Esophagus muscularis mucosa (tissue), 4 donors: ENCODE results near the gene CYB5R3. TPM values are rescaled to one million over a fixed set of nuclear protein-coding genes. Genes with fewer than 3 reads are reported as not detected.

Source experiments
- DNase-seq: peaks from one replicate; pipeline ENCODE4 v3.0.0-alpha.2; 2017; ENCODE audit errors: extremely low spot score
- H3K27ac ChIP-seq, 4 donors: fragments of 200-600 bp; sonication (generic); replicated peaks in 1 of 4; 1 replicate in 3 of 4; 2 replicates in 1 of 4; pipeline ENCODE4 v1.5.1; 2016 to 2019; ENCODE audit warnings: mild to moderate bottlenecking in 1 of 4
- H3K27me3 ChIP-seq, 4 donors: fragments of 200-600 bp; sonication (generic); one replicate each; pipeline versions ENCODE4 v1.5.1 to v1.6.0; 2016 to 2019
- H3K36me3 ChIP-seq, 4 donors: fragments of 200-600 bp; sonication (generic); one replicate each; pipeline ENCODE4 v1.5.1; 2016 to 2019
- H3K4me1 ChIP-seq, 4 donors: fragments of 200-600 bp; sonication (generic); one replicate each; pipeline ENCODE4 v1.5.1; 2016 to 2019
- H3K4me3 ChIP-seq, 4 donors: fragments of 200-600 bp; sonication (generic); 1 replicate in 2 of 4; 2 replicates in 2 of 4; pipeline ENCODE4 v1.5.1; 2016 to 2019; ENCODE audit warnings: mild to moderate bottlenecking in 4 of 4, moderate library complexity in 1 of 4
- H3K9me3 ChIP-seq, 4 donors: fragments of 200-600 bp; sonication (generic); 1 replicate in 3 of 4; 2 replicates in 1 of 4; pipeline ENCODE4 v1.5.1; 2016 to 2019
- CTCF ChIP-seq, 3 experiments: fragments of 200-600 bp in 2 of 3; fragments of 450-650 bp in 1 of 3; sonication (generic) in 2 of 3; IDR thresholded peaks; one replicate each; pipeline ENCODE4 v1.5.1; 2017 to 2019; ENCODE audit warnings: antibody characterized with exemption in 3 of 3, mild to moderate bottlenecking in 2 of 3, moderate library complexity in 1 of 3
- EP300 ChIP-seq: sonication (generic); formaldehyde crosslinking; IDR thresholded peaks from one replicate; pipeline ENCODE4 v1.6.1; 2017; ENCODE audit warnings: antibody characterized with exemption
- POLR2A ChIP-seq: fragments of 450-650 bp; IDR thresholded peaks from one replicate; pipeline ENCODE4 v1.6.1; 2017; ENCODE audit warnings: antibody characterized with exemption, moderate library complexity, mild to moderate bottlenecking, low read depth
- POLR2AphosphoS5 ChIP-seq, 2 donors: sonication (generic); formaldehyde crosslinking; IDR thresholded peaks; one replicate each; pipeline ENCODE4 v1.6.1; 2017; ENCODE audit warnings: antibody characterized with exemption in 2 of 2
- WGBS: methylation state at CpG from one replicate; pipeline ENCODE4 v1.1.5; 2018; 5-methylcytosine and 5-hydroxymethylcytosine counted together
- intact Hi-C: fragments of 100-400 bp; cut with DNase I; formaldehyde crosslinking; loops from one replicate; pipeline ENCODE4 v1.15.1; 2023
- total RNA-seq, 4 donors: library from RNA; depleted of rRNA; stranded (reverse); fragments of >200 nt; gene quantifications; one replicate each; pipeline versions ENCODE4 v1.1.0 to v1.2.1, GENCODE V29; 2016

Gene CYB5R3
- total RNA-seq, 4 donors from 2014 or later: 154 to 287 (median 221) TPM

DNA sequence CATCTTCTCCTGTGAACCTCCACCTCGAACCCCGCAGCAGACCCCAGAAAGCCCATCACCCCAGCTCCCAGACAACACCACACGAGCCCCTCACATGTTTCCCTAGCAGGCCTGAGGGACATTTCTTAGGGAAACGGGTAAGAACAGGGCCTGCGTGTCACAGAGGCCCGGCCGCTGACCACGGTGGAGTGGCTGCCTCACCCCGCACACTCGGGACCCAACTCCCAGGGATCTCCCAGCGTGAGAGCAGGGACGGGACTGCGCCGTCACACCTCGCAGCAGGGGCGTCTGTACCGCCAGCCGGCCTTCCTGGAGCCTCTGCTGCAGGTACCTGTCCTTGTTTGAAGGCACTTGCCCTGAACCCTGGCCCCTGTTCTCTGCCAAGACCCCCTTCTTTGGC, 19.0 kb downstream of the CYB5R3 start:
- Histone ChIP-seq H3K4me3 (no peak overlapping the region), H3K27me3 (no peaks in the 10 kb centered on the region), H3K36me3 (peaks cover 84 to 100% (median 98%) of the 10 kb centered on the region in 4 donors), H3K27ac (no peak overlapping the region), H3K4me1 (peaks cover 15 to 27% (median 20%) of the 10 kb centered on the region in 4 donors), H3K9me3 (no peaks in the 10 kb centered on the region)
- intact Hi-C loops: no loop called here
- TF ChIP-seq EP300: no peak
- no peak for TF ChIP-seq POLR2A
- no peak for TF ChIP-seq POLR2AphosphoS5 (IDR thresholded peaks at IDR 0.05)
- TF ChIP-seq CTCF (IDR thresholded peaks at IDR 0.05): no peak
- no peak for DNase-seq
- WGBS: 95% methylated on average over 11 of the region's 18 CpGs

DNA sequence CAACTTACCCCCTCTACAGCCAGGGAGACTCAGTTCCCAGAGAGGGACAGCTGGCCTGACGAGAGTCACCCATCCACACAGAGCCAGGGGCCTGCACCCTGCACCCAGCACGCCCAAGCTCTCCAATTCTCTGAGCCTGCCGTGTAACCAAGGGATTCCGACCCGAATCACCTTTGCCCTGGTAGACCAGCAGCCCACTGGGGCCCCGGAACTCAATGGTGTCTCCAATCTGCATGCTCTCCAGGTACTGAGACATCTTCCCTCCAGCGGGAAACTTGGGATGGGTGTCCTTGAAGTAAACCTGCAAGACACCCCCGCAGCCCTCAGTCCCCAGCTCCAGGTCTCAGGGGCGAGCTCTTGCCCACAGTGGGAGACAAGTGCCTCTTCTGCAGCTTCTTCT, 21.2 kb downstream of the CYB5R3 start:
- Histone ChIP-seq H3K4me3 (no peak overlapping the region), H3K27ac (no peak overlapping the region), H3K27me3 (no peaks in the 10 kb centered on the region), H3K9me3 (no peaks in the 10 kb centered on the region), H3K36me3 (peaks cover 76 to 100% (median 98%) of the 10 kb centered on the region in 4 donors), H3K4me1 (peaks cover 24 to 35% (median 29%) of the 10 kb centered on the region in 4 donors)
- 93% methylated on average over 3 of the region's 9 CpGs for WGBS
- no peak for DNase-seq
- TF ChIP-seq CTCF (IDR thresholded peaks at IDR 0.05) (no peak), POLR2A (no peak), POLR2AphosphoS5 (IDR thresholded peaks at IDR 0.05) (no peak), EP300 (no peak)
- intact Hi-C loops: no loop called here

GRCh38 chr22:42626951-42627625, 22.1 kb downstream of the CYB5R3 start:
- no peak overlapping the region for H3K27ac ChIP-seq
- no peak overlapping the region for H3K4me3 ChIP-seq
- peaks cover 22 to 41% (median 30%) of the 10 kb centered on the region in 4 donors for H3K4me1 ChIP-seq
- TF ChIP-seq POLR2A: no peak
- no peak for TF ChIP-seq EP300
- TF ChIP-seq CTCF (IDR thresholded peaks at IDR 0.05): no peak
- no peak for DNase-seq
- intact Hi-C loops: no loop called here
- WGBS: 91% methylated on average over 9 of the region's 25 CpGs
- peaks cover 67 to 100% (median 98%) of the 10 kb centered on the region in 4 donors for H3K36me3 ChIP-seq
- no peaks in the 10 kb centered on the region for H3K9me3 ChIP-seq
- no peaks in the 10 kb centered on the region for H3K27me3 ChIP-seq

GRCh38 chr22:42626431-42626830, 22.8 kb downstream of the CYB5R3 start:
- Histone ChIP-seq H3K36me3 (peaks cover 60 to 96% (median 93%) of the 10 kb centered on the region in 4 donors), H3K9me3 (no peaks in the 10 kb centered on the region), H3K4me1 (peaks cover 22 to 41% (median 30%) of the 10 kb centered on the region in 4 donors), H3K27me3 (no peaks in the 10 kb centered on the region), H3K27ac (no peak overlapping the region), H3K4me3 (no peak overlapping the region)
- TF ChIP-seq EP300 (no peak), POLR2AphosphoS5 (IDR thresholded peaks at IDR 0.05) (no peak), CTCF (IDR thresholded peaks at IDR 0.05) (no peak), POLR2A (no peak)
- intact Hi-C loops: no loop called here
- DNase-seq: no peak
- 89% methylated on average over 7 of the region's 7 CpGs for WGBS
